ENCODE results near the gene MYRF. TPM values are rescaled to one million over a fixed set of nuclear protein-coding genes. Genes with fewer than 3 reads are reported as not detected.

The MYRF gene
- total RNA-seq, 1 experiment from 2014 or later = 5.1 TPM

- Histone ChIP-seq H3K9me3 (ENCODE audit: low read length) (no peaks in the 10 kb centered on the region), H3K36me3 (ENCODE audit: low read depth, low read length) (no peaks in the 10 kb centered on the region), H3K9ac (ENCODE audit: low read length) (no peak overlapping the region), H3K27me3 (ENCODE audit: low read length) (no peaks in the 10 kb centered on the region), H3K9me2 (replicated peaks; ENCODE audit: low read length) (no peaks in the 10 kb centered on the region), H3K79me2 (ENCODE audit: low read length) (peaks cover 80% of the 10 kb centered on the region), H3F3A (ENCODE audit: low read length, unreplicated experiment) (no peaks in the 10 kb centered on the region), H3K4me3 (ENCODE audit: low read length) (peak overlapping the region; percentile 88), H2AFZ (ENCODE audit: low read length) (no peak overlapping the region), H4K20me1 (ENCODE audit: low read length) (peaks cover 39% of the 10 kb centered on the region; the same call in 1 of the 2 replicates), H3K4me1 (ENCODE audit: insufficient read depth, low read length) (peaks cover 21% of the 10 kb centered on the region), H3K27ac (ENCODE audit: low read length) (no peak overlapping the region), H3K4me2 (ENCODE audit: low read length) (peak overlapping the region; percentile 90)
- intact Hi-C loops (cut with micrococcal nuclease) = no loop called here
- ATAC-seq (no peak), DNase-seq (no peak)
- no TSS peak for BruUV-seq (replicated peaks)
- POLR2A ChIA-PET (ENCODE audit: unreplicated experiment) = no interaction called here
- CTCF ChIA-PET = no interaction called here
- TF ChIP-seq EZH2phosphoT487 (IDR thresholded peaks at IDR 0.05; ENCODE audit: borderline replicate concordance, low read length) (no peak), EZH2 (IDR thresholded peaks at IDR 0.05; ENCODE audit: low read length, unreplicated experiment) (no peak), CTCF (conservative IDR thresholded peaks at IDR 0.05; ENCODE audit: low read depth, low read length) (no peak)
Measured at GRCh38 chr11:61830237-61831105, 78.0 kb downstream of the MYRF start.

GRCh38 chr11:61832207-61832606, 79.8 kb downstream of the MYRF start:
- no peak overlapping the region for H2AFZ ChIP-seq (ENCODE audit: low read length)
- H3K9ac ChIP-seq (ENCODE audit: low read length) = no peak overlapping the region
- CTCF ChIA-PET = no interaction called here
- no peak for TF ChIP-seq CTCF (conservative IDR thresholded peaks at IDR 0.05; ENCODE audit: low read depth, low read length)
- TF ChIP-seq EZH2phosphoT487 (IDR thresholded peaks at IDR 0.05; ENCODE audit: borderline replicate concordance, low read length) = no peak
- TF ChIP-seq EZH2 (IDR thresholded peaks at IDR 0.05; ENCODE audit: low read length, unreplicated experiment) = no peak
- no peaks in the 10 kb centered on the region for H3F3A ChIP-seq (ENCODE audit: low read length, unreplicated experiment)
- peaks cover 78% of the 10 kb centered on the region for H3K79me2 ChIP-seq (ENCODE audit: low read length)
- peaks cover 39% of the 10 kb centered on the region; the same call in 1 of the 2 replicates for H4K20me1 ChIP-seq (ENCODE audit: low read length)
- no peaks in the 10 kb centered on the region for H3K9me3 ChIP-seq (ENCODE audit: low read length)
- H3K36me3 ChIP-seq (ENCODE audit: low read depth, low read length) = no peaks in the 10 kb centered on the region
- DNase-seq (no peak), ATAC-seq (no peak)
- no peak overlapping the region for H3K4me2 ChIP-seq (ENCODE audit: low read length)
- no peak overlapping the region for H3K27ac ChIP-seq (ENCODE audit: low read length)
- H3K27me3 ChIP-seq (ENCODE audit: low read length) = no peaks in the 10 kb centered on the region
- intact Hi-C loops (cut with micrococcal nuclease) = no loop called here
- H3K4me1 ChIP-seq (ENCODE audit: insufficient read depth, low read length) = peaks cover 15% of the 10 kb centered on the region
- BruUV-seq (replicated peaks) = no TSS peak
- POLR2A ChIA-PET (ENCODE audit: unreplicated experiment) = no interaction called here
- H3K9me2 ChIP-seq (replicated peaks; ENCODE audit: low read length) = no peaks in the 10 kb centered on the region
- H3K4me3 ChIP-seq (ENCODE audit: low read length) = no peak overlapping the region

GRCh38 chr11:61832754-61833153, 80.3 kb downstream of the MYRF start:
- no peaks in the 10 kb centered on the region for H3K9me3 ChIP-seq (ENCODE audit: low read length)
- H3K4me2 ChIP-seq (ENCODE audit: low read length) = no peak overlapping the region
- CTCF ChIA-PET = no interaction called here
- ATAC-seq (no peak), DNase-seq (no peak)
- no peak overlapping the region for H3K27ac ChIP-seq (ENCODE audit: low read length)
- no peaks in the 10 kb centered on the region for H3K27me3 ChIP-seq (ENCODE audit: low read length)
- H3K9ac ChIP-seq (ENCODE audit: low read length) = no peak overlapping the region
- TF ChIP-seq CTCF (conservative IDR thresholded peaks at IDR 0.05; ENCODE audit: low read depth, low read length) (no peak), EZH2phosphoT487 (IDR thresholded peaks at IDR 0.05; ENCODE audit: borderline replicate concordance, low read length) (no peak), EZH2 (IDR thresholded peaks at IDR 0.05; ENCODE audit: low read length, unreplicated experiment) (no peak)
- peaks cover 14% of the 10 kb centered on the region for H3K4me1 ChIP-seq (ENCODE audit: insufficient read depth, low read length)
- H2AFZ ChIP-seq (ENCODE audit: low read length) = no peak overlapping the region
- no peak overlapping the region for H3K4me3 ChIP-seq (ENCODE audit: low read length)
- H3F3A ChIP-seq (ENCODE audit: low read length, unreplicated experiment) = no peaks in the 10 kb centered on the region
- peaks cover 39% of the 10 kb centered on the region; the same call in 1 of the 2 replicates for H4K20me1 ChIP-seq (ENCODE audit: low read length)
- POLR2A ChIA-PET (ENCODE audit: unreplicated experiment) = no interaction called here
- peaks cover 3% of the 10 kb centered on the region; the same call in 1 of the 2 replicates for H3K36me3 ChIP-seq (ENCODE audit: low read depth, low read length)
- peaks cover 77% of the 10 kb centered on the region for H3K79me2 ChIP-seq (ENCODE audit: low read length)
- H3K9me2 ChIP-seq (replicated peaks; ENCODE audit: low read length) = no peaks in the 10 kb centered on the region
- BruUV-seq (replicated peaks) = no TSS peak
- intact Hi-C loops (cut with micrococcal nuclease) = no loop called here

Measured in PC-3 (cell line).